ENCODE results near the gene ZNRF2. TPM values are rescaled to one million over a fixed set of nuclear protein-coding genes. Genes with fewer than 3 reads are reported as not detected.
"Not testable (repeated sequence)": the region's sequence is repeated elsewhere in the genome, so short reads cannot be mapped to it uniquely, and the experiment has no call there.

ZNRF2 gene
- total RNA-seq, 1 donor from 2014 or later, result 5.0 TPM

GRCh38 chr7:30353932-30354607, 69.7 kb downstream of the ZNRF2 start:
- DNase-seq (ENCODE audit: low read depth in 2 of 2), result no peak

DNA sequence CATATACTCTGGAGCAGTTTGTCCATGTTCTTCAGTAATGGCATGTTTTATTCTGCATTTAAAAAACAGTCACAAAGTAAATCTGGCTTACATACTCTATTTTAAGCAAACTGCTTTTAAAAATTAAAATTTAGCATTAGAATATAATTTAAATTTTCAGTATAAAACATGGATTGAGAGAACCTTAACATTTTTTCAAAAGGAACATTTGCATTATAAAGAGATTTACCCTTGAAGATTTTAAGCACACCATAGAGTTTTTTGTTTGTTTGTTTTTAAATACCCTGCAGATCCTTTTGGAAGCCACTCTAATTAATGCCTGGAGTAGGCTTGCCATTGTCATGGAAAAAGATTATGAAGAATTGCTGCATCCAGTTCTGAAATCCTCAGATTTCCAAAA, 70.4 kb downstream of the ZNRF2 start:
- DNase-seq (ENCODE audit: low read depth in 2 of 2), result no peak

GRCh38 chr7:30359957-30360356, 75.6 kb downstream of the ZNRF2 start:
- no peak for DNase-seq (ENCODE audit: low read depth in 2 of 2)

GRCh38 chr7:30363778-30364563, 79.6 kb downstream of the ZNRF2 start:
- DNase-seq (ENCODE audit: low read depth in 2 of 2), result no peak

GRCh38 chr7:30364773-30365172, 80.4 kb downstream of the ZNRF2 start:
- DNase-seq (ENCODE audit: low read depth in 2 of 2), result no peak

- no peak for DNase-seq (ENCODE audit: low read depth in 2 of 2)
These were observed 81.2 kb downstream of the ZNRF2 start for GRCh38 chr7:30365621-30366020.

- no peak for DNase-seq (ENCODE audit: low read depth in 2 of 2)
These were observed 82.2 kb downstream of the ZNRF2 start for GRCh38 chr7:30366606-30367005.

GRCh38 chr7:30367561-30367960, 83.2 kb downstream of the ZNRF2 start:
- DNase-seq (ENCODE audit: low read depth in 2 of 2), result no peak

DNA sequence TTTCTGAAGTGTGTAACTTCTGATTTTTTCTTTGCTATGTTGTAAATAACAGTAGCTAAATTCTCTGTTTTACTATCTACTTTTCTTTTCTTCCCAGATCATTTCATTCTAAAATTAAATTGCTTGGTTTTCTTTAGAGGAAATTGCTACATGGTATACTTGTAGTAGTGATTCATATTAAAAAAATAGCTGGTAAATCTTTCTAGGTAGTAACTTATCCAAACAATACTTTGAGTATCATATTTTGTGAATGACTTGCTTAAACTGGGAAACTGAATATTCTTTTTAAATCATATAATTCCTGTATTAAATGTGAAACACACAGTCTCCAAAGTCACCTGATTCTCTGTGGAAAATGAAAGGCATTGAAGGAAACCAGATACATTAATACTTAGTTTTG, 85.5 kb downstream of the ZNRF2 start:
- DNase-seq (ENCODE audit: low read depth in 2 of 2), result no peak

- DNase-seq (ENCODE audit: low read depth in 2 of 2), result no peak
These were observed 86.9 kb downstream of the ZNRF2 start for GRCh38 chr7:30371321-30371720.

DNA sequence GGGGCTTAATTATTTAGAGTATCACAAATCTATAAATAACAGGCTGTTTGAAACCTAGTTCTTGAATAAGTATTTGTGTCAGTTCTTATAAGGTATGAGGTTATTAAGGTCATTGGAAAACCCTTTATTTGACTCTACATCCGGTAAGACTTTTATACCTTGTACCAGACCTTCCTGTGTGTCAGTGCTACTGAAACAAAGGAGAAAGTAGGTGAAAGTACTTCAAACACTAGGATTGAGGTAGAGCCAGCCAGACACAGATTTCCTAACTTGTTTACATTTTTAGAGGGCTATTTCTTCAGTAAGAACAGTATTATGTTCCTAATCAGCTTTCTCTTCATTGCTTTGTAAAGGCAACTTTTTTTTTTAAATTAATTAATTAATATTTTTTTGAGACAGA, 93.9 kb downstream of the ZNRF2 start:
- no peak for DNase-seq (ENCODE audit: low read depth in 2 of 2)

- no peak for DNase-seq (ENCODE audit: low read depth in 2 of 2)
These were observed 94.7 kb downstream of the ZNRF2 start for GRCh38 chr7:30379131-30379530.

DNA sequence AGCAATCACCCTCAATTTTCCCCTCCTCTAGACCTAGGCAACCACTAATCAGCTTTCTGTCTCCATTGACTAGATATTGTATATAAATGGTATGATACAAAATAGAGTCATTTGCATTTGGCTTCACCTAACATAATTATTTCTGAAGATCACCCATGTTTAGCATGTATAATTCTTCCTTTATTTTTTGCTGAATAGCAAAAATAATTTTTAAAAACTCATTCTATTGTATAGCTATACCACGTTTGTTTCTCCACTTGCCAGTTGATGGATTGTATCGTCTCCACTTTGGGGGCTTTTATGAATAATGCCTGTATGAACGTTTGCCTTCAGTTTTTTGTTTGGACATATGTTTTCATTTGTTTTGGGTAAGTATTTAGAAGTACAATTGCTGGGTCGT, 95.3 kb downstream of the ZNRF2 start:
- no peak for DNase-seq (ENCODE audit: low read depth in 2 of 2)

- no peak for DNase-seq (ENCODE audit: low read depth in 2 of 2)
These were observed 95.9 kb downstream of the ZNRF2 start for GRCh38 chr7:30380294-30380693.

- not testable (repeated sequence) for DNase-seq (ENCODE audit: low read depth in 2 of 2)
These were observed 96.4 kb downstream of the ZNRF2 start for GRCh38 chr7:30380824-30381223.

- no peak for DNase-seq (ENCODE audit: low read depth in 2 of 2)
These were observed 98.2 kb downstream of the ZNRF2 start for GRCh38 chr7:30382607-30383006.

GRCh38 chr7:30389791-30390190, 105.4 kb downstream of the ZNRF2 start:
- peak in 1 of 2 donors; percentile 18 for DNase-seq (ENCODE audit: low read depth in 2 of 2)

DNA sequence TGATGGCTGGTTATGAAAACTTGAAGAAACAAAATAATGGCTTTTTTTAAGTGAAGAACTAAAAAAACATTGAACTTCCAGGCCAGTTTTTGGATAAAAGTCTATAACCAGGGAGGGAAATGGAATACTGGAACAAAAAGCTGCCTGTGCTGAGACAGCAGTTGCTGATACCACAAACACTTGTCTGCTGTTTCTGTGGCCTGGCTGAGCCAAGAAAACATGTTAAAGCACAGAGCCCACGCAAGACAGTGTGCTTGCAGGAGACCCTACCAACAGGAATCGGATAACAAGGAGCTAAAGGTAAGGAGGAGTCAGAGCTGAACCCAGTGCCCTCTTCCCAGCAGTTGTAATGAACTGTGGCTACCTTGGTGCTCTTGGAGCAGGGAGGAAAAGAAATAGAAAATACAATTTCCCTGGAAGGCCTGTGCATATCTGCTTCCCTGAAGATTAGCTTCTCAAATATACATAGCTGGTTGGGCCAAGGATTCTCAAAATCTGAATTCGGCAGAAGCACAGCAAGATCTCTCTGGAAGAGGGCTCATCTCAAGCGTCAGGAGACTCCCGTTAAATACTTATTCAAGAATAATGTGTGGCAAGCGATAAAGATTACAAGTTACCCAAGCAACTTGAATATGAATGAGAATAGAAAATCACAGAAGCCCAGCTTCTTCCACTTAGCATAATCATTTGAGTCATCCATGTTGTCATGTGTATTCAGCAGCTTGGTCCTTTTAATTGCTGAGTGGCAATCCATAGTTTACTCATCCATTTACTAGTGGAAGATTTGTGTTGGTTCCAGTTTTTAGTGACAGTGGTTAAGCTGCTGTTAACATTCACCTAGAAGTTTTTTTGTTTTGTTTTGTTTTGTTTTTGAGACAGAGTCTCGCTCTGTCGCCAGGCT, 106.6 kb downstream of the ZNRF2 start:
- DNase-seq (ENCODE audit: low read depth in 2 of 2), result no peak

DNA sequence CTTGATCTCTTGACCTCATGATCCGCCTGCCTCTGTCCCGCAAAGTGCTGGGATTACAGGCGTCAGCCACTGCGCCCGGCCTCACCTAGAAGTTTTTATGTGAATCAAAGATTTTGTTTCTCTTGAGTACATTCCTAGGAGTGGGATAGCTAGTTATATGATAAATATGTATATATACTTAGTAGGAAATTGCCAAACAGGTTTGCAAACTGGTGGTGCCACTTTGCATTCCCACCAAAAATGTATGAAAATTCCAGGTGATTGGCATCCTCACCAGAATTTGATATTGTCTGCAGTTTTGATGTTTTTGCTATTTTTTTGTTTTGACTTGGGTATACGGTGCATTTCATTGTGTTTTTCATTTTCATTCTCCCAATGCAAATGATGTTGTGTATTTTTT, 107.4 kb downstream of the ZNRF2 start:
- DNase-seq (ENCODE audit: low read depth in 2 of 2), result no peak

DNA sequence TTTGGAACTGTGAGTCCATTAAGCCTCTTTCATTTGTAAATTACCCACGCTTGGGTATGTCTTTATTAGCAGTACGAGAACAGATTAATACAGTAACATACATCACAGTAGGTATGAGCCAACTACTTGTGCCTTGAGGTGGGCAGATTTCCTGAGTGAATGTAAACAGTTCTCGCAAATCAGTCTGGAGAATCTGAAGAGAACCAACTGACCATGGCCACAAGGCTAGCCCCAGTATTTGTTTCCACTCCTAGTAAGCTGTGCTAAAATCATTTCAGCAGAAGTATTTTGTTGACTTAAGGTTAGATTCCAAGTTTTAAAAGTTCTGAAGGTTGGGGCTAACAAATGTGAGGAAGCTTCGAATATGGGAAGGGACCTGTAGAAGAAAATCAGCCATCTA, 111.3 kb downstream of the ZNRF2 start:
- no peak for DNase-seq (ENCODE audit: low read depth in 2 of 2)

GRCh38 chr7:30396389-30396788, 112.0 kb downstream of the ZNRF2 start:
- peak in 1 of 2 donors; percentile 13 for DNase-seq (ENCODE audit: low read depth in 2 of 2)

DNA sequence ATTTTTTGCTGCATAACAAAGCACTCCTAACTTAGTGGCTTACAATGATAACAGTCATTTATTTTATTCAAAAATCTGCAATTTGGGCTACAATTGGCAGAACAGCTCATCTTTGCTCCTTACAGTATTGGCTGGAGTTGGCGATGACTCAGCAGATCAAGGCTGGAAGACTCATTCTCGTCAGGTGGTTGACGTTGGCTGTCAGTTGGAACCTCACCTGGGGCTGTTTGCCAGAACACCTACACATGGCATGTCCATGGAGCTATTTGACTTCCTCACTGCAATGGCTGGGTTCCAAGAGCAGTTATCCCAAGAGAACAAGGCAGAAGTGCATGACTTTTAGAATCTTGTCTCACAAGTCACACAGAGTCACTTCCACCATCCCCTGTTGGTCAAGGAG, 119.1 kb downstream of the ZNRF2 start:
- DNase-seq (ENCODE audit: low read depth in 2 of 2), result no peak
